Gastrocnemius medialis (tissue), 4 donors: Measurements from ENCODE around the gene SMYD3. TPM values are rescaled to one million over a fixed set of nuclear protein-coding genes. Genes with fewer than 3 reads are reported as not detected.

Experiments
- ATAC-seq, 2 donors: fragments of 150-250 bp; one replicate each; pipeline ENCODE4 v1.9.1; 2016
- DNase-seq, 2 donors: peaks; one replicate each; pipeline ENCODE4 v3.0.0-alpha.2; 2019
- H3K27ac ChIP-seq, 4 donors: fragments of 200-600 bp; sonication (generic); 1 replicate in 1 of 4; 2 replicates in 3 of 4; pipeline ENCODE4 v1.5.1; 2016 to 2018; ENCODE audit warnings: mild to moderate bottlenecking in 2 of 4, moderate library complexity in 1 of 4
- H3K27me3 ChIP-seq, 3 donors: fragments of 200-600 bp; sonication (generic) in 2 of 3; 1 replicate in 1 of 3; 2 replicates in 2 of 3; pipeline versions ENCODE4 v1.5.1 to v1.6.0; 2016 to 2019; ENCODE audit warnings: mild to moderate bottlenecking in 1 of 3, moderate library complexity in 1 of 3
- H3K36me3 ChIP-seq, 2 donors: fragments of 200-600 bp; sonication (generic) in 1 of 2; one replicate each; pipeline ENCODE4 v1.5.1; 2017 to 2018
- H3K4me1 ChIP-seq, 2 donors: fragments of 200-600 bp; sonication (generic) in 1 of 2; one replicate each; pipeline ENCODE4 v1.5.1; 2016 to 2017; ENCODE audit warnings: mild to moderate bottlenecking in 2 of 2
- H3K4me3 ChIP-seq, 4 donors: fragments of 200-600 bp; sonication (generic) in 3 of 4; 1 replicate in 1 of 4; 2 replicates in 3 of 4; pipeline ENCODE4 v1.5.1; 2016 to 2019; ENCODE audit warnings: mild to moderate bottlenecking in 2 of 4
- H3K9me3 ChIP-seq, 3 donors: fragments of 200-600 bp; sonication (generic) in 2 of 3; 1 replicate in 1 of 3; 2 replicates in 2 of 3; pipeline ENCODE4 v1.5.1; 2016 to 2019
- CTCF ChIP-seq, 5 experiments: fragments of 450-650 bp in 3 of 5; fragments of 200-600 bp in 2 of 5; sonication (generic) in 2 of 5; IDR thresholded peaks in 4 of 5; conservative IDR thresholded peaks in 1 of 5; 1 replicate in 4 of 5; 2 replicates in 1 of 5; pipeline ENCODE4 v1.5.1; 2016 to 2019; ENCODE audit warnings: antibody characterized with exemption in 5 of 5, mild to moderate bottlenecking in 3 of 5, moderate library complexity in 3 of 5
- POLR2A ChIP-seq, 2 donors: fragments of 450-650 bp; IDR thresholded peaks; one replicate each; pipeline ENCODE4 v1.6.1; 2017; ENCODE audit warnings: antibody characterized with exemption in 2 of 2, mild to moderate bottlenecking in 2 of 2, moderate library complexity in 2 of 2
- in situ Hi-C, 4 donors: fragments of 200-750 bp; cut with MboI; loops; one replicate each; pipeline versions ENCODE4 v1.15.0 to v1.8.0; 2017; ENCODE audit warnings: low sequenced_read_pairs in 4 of 4
- intact Hi-C: fragments of 100-400 bp; cut with DNase I; formaldehyde crosslinking; loops from one replicate; pipeline ENCODE4 v1.15.1; 2023; ENCODE audit warnings: low total_unique reads
- total RNA-seq, 4 donors: library from RNA; depleted of rRNA; stranded (reverse); fragments of >200 nt; gene quantifications; one replicate each; pipeline versions ENCODE4 v1.1.0 to v1.2.3, GENCODE V29; 2016

SMYD3 gene
- total RNA-seq, 4 donors from 2014 or later: 4.4 to 10.3 (median 6.3) TPM

- no peaks in the 10 kb centered on the region for H3K36me3 ChIP-seq
- intact Hi-C loops: no loop called here
- peaks cover 0 to 4% of the 10 kb centered on the region in 2 donors for H3K4me1 ChIP-seq
- H3K4me3 ChIP-seq: no peak overlapping the region
- no peaks in the 10 kb centered on the region for H3K27me3 ChIP-seq
- DNase-seq (no peak), ATAC-seq (no peak)
- no peak for TF ChIP-seq CTCF (IDR thresholded peaks at IDR 0.05 in 4 of 5, conservative IDR thresholded peaks at IDR 0.05 in 1 of 5)
- TF ChIP-seq POLR2A (IDR thresholded peaks at IDR 0.05): no peak
- in situ Hi-C loops: no loop called here
- H3K9me3 ChIP-seq: no peaks in the 10 kb centered on the region
- H3K27ac ChIP-seq: no peak overlapping the region
These were observed 634.6 kb downstream of the SMYD3 start for GRCh38 chr1:245872475-245872874.

GRCh38 chr1:245871915-245872314 lies 635.2 kb downstream of the SMYD3 start:
- Histone ChIP-seq H3K9me3 (no peaks in the 10 kb centered on the region), H3K4me1 (peaks cover 0 to 4% of the 10 kb centered on the region in 2 donors), H3K4me3 (no peak overlapping the region), H3K36me3 (no peaks in the 10 kb centered on the region), H3K27ac (no peak overlapping the region), H3K27me3 (no peaks in the 10 kb centered on the region)
- DNase-seq (no peak), ATAC-seq (no peak)
- in situ Hi-C loops: no loop called here
- TF ChIP-seq POLR2A (IDR thresholded peaks at IDR 0.05) (no peak), CTCF (IDR thresholded peaks at IDR 0.05 in 4 of 5, conservative IDR thresholded peaks at IDR 0.05 in 1 of 5) (no peak)
- intact Hi-C loops: no loop called here

GRCh38 chr1:245871191-245871590 lies 635.9 kb downstream of the SMYD3 start:
- H3K4me3 ChIP-seq: no peak overlapping the region
- no peak for TF ChIP-seq POLR2A (IDR thresholded peaks at IDR 0.05)
- DNase-seq (no peak), ATAC-seq (no peak)
- H3K27ac ChIP-seq: no peak overlapping the region
- H3K4me1 ChIP-seq: peaks cover 0 to 4% of the 10 kb centered on the region in 2 donors
- intact Hi-C loops: no loop called here
- no peaks in the 10 kb centered on the region for H3K27me3 ChIP-seq
- H3K9me3 ChIP-seq: no peaks in the 10 kb centered on the region
- in situ Hi-C loops: no loop called here
- H3K36me3 ChIP-seq: no peaks in the 10 kb centered on the region

- in situ Hi-C loops: no loop called here
- intact Hi-C loops: no loop called here
- DNase-seq (no peak), ATAC-seq (no peak)
- peaks cover 0 to 4% of the 10 kb centered on the region in 2 donors for H3K4me1 ChIP-seq
- H3K36me3 ChIP-seq: no peaks in the 10 kb centered on the region
- H3K27ac ChIP-seq: no peak overlapping the region
- TF ChIP-seq POLR2A (IDR thresholded peaks at IDR 0.05): no peak
- no peak for TF ChIP-seq CTCF (IDR thresholded peaks at IDR 0.05 in 4 of 5, conservative IDR thresholded peaks at IDR 0.05 in 1 of 5)
- no peaks in the 10 kb centered on the region for H3K9me3 ChIP-seq
- H3K27me3 ChIP-seq: no peaks in the 10 kb centered on the region
- no peak overlapping the region for H3K4me3 ChIP-seq
These were observed 636.4 kb downstream of the SMYD3 start for GRCh38 chr1:245870698-245871097.

- no peaks in the 10 kb centered on the region for H3K9me3 ChIP-seq
- DNase-seq (no peak), ATAC-seq (no peak)
- intact Hi-C loops: no loop called here
- H3K4me1 ChIP-seq: peaks cover 0 to under 1% of the 10 kb centered on the region in 2 donors
- no peak overlapping the region for H3K27ac ChIP-seq
- TF ChIP-seq POLR2A (IDR thresholded peaks at IDR 0.05) (no peak), CTCF (IDR thresholded peaks at IDR 0.05 in 4 of 5, conservative IDR thresholded peaks at IDR 0.05 in 1 of 5) (no peak)
- H3K36me3 ChIP-seq: no peaks in the 10 kb centered on the region
- in situ Hi-C loops: no loop called here
- H3K4me3 ChIP-seq: no peak overlapping the region
- H3K27me3 ChIP-seq: no peaks in the 10 kb centered on the region
These were observed 637.2 kb downstream of the SMYD3 start for GRCh38 chr1:245869847-245870246.
